RCC 7860 (cell line): Measurements from ENCODE around the gene TIMELESS.
"Not testable (repeated sequence)": the region's sequence is repeated elsewhere in the genome, so short reads cannot be mapped to it uniquely, and the experiment has no call there.

Experiments used
- DNase-seq: peaks from one replicate; pipeline ENCODE4 v3.0.0-alpha.2; 2015; ENCODE audit warnings: low spot score
- FAIRE-seq: peaks from 2 replicates; lab custom pipeline; 2012; peaks lifted over from hg19 to GRCh38; lab: Jason Lieb, UNC

The TIMELESS gene

DNA sequence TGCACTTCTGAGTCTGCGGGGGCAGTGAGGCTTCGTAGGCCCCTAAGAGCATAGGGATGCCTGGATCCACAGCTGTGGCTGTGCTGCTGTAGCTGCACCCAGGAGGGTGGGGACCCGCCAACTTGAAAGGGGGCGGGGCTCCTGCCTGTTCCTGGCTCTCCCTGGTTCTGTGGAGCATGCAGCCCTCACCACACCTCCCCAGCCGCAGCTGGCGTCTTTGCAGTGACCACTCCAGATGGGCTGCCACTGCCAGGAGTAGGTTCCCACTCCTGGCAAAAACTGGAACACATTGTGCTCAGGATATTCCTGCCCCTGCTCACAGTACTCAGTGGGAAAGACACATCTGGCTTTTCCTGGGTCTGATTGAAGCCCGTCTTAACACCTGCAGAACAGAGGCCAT lies 35.8 kb downstream of the TIMELESS start:
- DNase-seq (no peak), FAIRE-seq (no peak)

DNA sequence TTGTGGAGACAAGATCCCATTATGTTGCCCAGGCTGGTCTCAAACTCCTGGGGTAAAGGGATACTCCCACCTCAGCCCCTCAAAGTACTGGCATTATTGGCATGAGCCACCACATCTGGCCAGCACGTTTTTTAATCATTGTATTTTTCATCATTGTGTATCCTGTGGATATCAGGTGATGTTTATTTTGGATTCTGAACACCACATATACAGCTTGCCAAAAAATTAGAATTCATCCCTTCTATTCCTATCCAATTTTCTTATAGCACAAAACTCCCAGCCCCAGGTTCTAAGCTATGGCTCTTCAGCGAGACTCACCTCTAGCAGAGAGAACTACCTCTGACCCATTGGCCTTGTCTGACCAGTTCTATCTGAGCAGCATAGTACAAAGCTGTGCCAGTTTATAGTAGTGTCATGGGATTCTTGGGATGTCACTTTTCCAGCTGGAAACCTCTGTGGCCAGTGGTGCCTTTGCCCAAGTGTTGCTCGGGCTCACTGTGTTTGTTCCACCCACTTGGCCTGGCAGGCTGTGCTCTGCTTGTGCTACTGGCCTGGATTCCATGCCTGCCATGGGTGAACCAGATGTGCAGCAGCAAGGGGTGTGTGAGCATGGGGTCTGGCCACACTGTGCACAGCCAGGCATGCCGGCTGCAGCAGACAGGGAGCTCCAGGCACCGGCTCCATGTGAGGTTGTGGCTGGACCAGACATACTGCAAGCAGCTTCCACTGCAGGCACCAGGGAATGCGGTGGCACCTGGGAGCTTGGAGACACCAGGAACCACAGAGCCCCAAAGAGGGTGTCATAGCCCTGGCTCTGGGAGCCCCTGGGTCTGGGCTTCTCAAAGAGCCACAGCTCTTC lies 37.2 kb downstream of the TIMELESS start:
- no peak for DNase-seq
- no peak for FAIRE-seq

DNA sequence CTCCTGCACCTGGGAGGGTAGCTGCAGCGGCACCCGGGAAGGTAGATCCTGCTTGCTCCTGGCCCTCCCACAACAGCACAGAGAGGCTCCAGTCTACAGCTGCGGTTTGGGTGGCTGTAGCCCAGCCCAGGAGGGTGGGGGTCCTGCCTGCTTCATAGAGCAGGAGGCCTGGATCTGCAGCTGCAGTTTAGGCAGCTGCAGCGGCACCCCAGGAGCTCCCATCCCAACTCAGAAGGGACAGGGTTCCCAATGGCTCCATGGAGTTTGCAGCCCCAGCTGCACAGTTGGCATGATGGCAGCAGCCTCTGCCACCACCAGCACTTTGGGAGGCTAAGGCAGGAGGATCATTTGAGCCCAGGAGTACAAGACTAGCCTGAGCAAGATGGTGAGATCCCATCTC lies 38.5 kb downstream of the TIMELESS start:
- no peak for FAIRE-seq
- no peak for DNase-seq

DNA sequence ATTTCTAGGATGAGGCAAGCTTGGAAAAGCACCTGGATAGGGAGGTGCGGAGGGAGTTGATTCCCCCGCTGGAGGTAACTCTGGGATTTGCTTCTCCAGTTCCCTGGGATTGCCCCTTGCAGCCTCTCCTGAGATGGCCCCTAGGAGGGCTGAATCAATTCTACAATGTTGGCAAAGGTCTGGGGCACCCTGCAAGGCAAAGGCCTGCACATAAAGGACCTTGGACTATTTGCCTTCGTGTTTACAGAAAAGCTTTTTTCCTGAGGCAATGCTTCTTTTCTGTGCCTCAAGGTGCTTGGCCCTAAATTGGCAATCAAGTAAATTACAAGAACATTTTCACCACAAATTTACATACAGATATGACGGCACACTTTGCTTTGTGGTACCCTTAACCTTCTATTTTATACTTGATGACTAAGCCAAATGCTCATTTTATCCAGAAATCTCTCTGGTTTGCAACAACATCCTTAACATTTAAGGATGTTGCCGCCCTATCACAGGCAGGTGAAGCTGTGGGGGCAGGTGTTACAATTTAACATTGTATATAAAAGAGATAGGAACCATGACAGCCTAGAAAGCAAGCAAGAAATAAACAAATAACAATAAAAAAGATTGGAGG lies 40.3 kb downstream of the TIMELESS start:
- DNase-seq, result no peak
- no peak for FAIRE-seq

DNA sequence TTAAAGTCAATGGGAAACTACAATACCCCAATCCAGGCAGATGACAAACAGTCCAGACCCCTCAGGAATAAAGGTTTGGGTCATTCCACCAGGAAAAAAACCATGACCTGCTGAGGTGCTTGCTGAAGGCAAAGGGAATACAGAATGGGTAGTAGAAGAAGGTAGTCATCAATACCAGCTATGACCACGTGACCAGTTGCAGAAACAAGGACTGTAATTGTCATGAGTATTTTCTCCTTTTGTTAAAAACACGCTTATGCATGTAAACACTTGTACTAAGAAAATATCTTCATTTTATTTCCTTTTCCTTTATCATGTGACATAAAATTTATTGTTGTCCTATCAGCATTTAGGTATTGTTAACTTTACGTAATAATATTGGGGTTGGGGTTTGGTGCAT lies 45.0 kb downstream of the TIMELESS start:
- not testable (repeated sequence) for DNase-seq, FAIRE-seq

DNA sequence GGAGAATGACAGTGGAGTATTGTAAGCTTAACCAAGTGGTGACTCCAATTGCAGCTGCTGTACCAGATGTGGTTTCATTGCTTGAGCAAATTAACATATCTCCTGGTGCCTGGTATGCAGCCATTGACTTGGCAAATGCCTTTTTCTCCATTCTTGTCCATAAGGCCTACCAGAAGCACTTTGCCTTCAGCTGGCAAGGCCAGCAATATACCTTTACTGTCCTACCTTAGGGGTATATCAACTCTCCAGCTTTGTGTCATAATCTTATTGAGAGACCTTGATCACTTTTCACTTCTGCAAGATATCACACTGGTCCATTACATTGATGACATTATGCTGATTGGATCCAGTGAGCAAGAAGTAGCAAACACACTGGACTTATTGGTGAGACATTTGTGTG lies 47.6 kb downstream of the TIMELESS start:
- DNase-seq, FAIRE-seq: not testable (repeated sequence)

DNA sequence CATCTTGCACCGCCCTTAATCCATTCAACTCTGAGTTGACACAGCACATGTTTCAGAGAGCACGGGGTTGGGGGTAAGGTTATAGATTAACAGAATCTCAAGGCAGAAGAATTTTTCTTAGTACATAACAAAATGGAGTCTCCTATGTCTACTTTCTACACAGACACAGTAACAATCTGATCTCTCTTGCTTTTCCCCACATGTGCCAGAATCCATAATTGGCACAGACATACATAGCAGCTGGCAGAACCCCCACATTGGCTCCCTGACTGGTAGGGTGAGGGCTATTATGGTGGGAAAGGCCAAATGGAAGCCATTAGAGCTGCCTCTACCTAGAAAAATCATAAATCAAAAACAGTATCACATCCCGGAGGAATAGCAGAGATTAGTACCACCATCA lies 48.1 kb downstream of the TIMELESS start:
- DNase-seq, FAIRE-seq: not testable (repeated sequence)

DNA sequence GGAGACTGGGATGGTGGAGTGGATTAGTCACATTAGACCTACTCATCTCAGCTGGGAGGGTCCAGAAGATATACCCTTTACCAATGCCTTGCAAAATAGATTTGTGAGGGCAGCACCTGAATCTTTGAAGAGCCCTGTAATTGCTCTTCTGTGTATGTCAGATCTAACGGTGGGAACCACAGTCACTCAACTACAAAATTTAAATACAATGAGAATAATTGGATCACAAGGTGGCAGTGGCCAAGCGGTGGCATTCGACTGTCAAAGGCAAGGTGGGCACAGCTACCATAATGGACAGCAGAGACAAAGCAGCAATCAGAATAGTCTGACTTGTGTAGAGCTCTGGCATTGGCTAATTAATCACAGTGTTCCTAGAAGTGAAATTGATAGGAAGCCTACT lies 49.8 kb downstream of the TIMELESS start:
- FAIRE-seq, DNase-seq: not testable (repeated sequence)

DNA sequence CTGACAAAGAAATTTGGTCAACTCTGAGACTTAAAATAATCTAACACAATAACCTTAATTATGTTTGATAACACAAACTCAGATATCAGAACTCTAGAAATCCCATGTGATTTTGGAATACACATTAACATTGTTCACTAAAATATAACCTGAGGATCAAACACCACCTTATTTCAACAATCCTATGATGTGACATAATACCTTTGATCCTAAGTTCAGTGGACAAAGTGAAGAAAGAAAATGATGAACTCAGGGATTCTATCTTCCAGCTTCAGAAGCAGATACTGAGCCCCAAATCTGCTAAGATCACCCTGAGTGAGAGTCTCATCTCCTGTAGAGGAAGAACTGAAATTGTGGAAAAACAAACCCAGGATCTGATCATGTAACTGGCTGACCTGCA lies 50.9 kb downstream of the TIMELESS start:
- FAIRE-seq (no peak), DNase-seq (no peak)

DNA sequence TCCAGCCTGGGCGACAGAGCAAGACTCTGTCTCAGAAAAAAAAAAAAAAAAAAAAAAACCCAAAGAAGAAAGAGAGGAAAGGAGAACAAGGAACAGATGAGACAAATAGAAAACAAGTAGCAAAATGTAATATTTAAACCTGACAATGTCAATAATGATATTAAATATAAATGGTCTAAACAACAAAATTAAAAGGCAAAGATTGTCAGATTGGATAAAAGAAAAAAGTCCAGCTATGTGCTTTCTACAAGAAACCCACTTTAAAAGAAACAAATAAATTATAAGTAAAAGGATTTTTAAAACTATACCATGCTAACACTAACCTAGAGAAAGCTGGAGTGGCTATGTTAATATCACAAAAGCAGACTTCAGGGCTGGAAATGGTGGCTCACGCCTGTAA lies 56.9 kb downstream of the TIMELESS start:
- FAIRE-seq (no peak), DNase-seq (no peak)

DNA sequence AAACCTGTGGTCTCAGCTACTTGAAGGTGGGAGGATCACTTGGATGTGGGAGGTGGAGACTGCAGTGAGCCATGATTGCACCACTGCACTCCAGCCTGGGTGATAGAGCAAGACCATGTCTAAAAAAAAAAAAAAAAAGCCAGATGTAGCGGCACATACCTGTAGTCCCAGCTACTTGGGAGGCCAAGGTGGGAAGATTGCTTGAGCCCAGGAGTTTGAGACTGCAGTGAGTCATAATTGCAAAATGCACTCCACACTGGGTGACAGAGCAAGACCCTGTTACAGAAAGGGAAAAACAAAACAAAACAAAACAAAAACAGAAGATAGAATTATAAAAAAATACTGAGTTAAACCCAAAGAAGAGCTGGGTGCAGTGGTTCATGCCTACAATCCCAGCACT lies 57.5 kb downstream of the TIMELESS start:
- FAIRE-seq, result no peak
- no peak for DNase-seq

DNA sequence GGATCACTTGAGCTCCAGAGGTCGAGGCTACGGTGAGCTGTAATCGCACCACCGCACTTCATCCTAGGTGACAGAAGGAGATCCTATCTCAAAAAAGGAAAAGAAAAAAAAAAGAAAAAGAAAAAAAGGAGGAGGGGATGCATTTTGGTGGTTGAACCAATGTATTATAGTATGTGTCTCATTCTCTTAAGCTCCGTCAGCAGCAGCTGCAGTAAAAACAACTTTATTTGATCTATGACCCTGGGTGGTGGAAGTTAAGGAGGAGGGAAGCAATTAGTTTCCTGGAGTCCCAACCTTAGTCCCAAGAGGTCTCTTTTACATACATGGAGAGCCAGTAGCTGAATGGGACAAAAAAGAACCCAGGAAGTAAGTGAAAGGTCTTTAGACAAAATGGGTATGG lies 59.8 kb downstream of the TIMELESS start:
- no peak for DNase-seq
- FAIRE-seq, result no peak

DNA sequence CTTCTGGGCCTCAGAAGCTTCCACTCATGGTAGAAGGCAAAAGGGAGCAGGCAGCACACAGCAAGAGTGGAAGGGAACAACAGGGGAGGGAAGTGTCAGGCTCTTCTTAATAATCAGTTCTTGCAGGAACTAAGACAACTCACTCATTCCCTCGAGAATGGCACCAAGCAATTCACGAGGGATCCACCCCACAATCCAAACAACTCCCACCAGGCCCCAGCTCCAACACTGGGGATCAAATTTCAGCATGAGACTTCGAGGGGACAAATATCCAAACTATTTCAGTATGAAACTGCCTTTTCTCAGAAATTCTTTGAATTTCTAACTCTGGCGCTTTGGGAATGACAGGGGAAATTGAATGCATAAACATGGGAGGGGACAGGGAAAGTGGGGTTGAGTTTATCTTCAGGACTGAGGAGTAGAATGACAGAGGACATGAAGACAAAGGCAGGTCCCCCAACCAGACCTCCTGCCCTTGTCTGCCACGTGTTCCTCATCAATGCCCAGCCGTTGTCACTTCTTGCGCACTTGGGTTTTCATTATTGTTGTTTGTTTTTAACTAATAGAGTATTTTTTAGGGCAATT lies 62.0 kb downstream of the TIMELESS start:
- DNase-seq (no peak), FAIRE-seq (no peak)

DNA sequence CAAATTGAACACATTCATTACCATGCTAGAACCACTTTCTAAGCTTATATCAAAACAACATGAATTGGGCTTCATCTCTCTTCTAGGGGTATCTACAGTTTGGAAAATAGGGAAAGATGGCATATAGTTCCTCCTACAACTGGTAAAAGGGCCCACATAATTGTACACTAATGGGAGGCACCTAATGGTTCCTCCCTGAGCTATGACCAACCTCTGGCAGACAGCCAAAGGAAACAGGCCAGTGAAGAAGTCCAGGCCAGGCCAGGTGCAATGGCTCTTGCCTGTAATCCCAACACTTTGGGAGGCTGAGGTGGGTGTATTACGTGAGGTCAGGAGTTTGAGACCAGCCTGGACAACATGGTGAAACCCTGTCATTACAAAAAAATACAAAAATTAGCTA lies 63.4 kb downstream of the TIMELESS start:
- no peak for DNase-seq
- no peak for FAIRE-seq

DNA sequence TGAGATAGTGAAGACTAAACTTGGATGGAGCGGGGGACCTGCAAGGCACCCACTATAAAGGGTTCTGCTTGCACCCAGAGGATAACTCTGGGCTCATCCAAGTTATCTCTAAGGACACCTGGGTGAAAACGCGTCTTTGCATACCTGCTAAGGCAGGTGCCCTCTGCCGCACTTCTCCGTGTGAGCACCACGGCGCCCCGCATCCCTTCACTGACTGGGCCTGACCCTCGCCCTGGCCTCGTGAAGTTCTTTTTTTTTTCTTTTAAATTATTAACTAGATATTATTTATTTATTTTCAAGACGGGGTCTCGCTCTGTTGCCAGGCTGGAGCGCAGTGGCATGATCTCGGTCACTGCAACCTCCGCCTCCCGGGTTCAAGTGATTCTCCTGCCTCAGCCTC lies 66.6 kb downstream of the TIMELESS start:
- DNase-seq (no peak), FAIRE-seq (no peak)

DNA sequence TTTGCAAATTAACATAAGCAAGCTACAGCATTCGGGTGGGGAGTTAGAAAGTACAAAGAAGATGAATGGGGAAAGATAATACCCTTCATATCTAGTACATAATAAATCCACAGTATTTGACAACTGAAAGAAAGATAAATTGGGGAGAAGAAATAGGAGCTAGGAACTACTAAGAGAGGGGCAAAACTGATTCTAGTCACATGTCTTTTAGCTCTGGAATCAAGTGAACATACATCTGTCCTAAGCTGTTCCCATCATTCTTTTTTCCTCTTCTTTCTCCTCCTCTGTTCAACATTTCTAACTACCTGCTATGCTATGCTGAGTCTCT lies 71.3 kb downstream of the TIMELESS start:
- DNase-seq (no peak), FAIRE-seq (no peak)

DNA sequence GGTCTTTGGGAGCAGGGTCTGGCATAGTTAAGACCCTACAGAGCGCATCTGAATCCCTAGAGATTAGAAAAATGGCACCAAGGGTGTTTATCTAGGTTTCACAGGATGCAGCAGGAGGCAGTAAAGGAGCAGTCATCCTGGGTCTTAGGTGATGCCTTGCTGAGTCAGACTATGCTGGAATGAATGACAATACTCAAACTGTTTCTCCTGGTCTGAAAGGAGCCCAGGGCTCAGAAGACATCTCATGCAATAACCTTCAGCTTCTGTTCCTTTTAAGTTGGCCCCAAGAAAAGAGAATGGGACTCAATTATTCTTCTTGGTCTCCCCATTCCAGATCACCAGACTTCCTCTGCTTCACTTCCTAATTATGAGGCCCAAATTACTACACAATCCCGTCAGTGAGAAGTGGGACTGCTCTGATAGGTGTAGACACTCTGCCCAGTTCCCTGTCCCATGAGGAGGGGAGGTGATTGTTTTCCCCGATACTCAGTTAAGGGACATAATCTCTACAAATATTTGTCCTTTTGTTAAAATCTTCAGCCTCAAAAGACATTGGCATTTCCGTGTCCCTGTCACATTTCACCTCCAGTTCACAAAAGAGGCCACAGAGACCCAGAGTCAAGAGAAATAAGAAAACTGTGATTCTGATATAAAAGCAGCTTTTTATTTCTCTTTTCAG lies 71.8 kb downstream of the TIMELESS start:
- FAIRE-seq, result no peak
- peak; percentile 27 for DNase-seq

DNA sequence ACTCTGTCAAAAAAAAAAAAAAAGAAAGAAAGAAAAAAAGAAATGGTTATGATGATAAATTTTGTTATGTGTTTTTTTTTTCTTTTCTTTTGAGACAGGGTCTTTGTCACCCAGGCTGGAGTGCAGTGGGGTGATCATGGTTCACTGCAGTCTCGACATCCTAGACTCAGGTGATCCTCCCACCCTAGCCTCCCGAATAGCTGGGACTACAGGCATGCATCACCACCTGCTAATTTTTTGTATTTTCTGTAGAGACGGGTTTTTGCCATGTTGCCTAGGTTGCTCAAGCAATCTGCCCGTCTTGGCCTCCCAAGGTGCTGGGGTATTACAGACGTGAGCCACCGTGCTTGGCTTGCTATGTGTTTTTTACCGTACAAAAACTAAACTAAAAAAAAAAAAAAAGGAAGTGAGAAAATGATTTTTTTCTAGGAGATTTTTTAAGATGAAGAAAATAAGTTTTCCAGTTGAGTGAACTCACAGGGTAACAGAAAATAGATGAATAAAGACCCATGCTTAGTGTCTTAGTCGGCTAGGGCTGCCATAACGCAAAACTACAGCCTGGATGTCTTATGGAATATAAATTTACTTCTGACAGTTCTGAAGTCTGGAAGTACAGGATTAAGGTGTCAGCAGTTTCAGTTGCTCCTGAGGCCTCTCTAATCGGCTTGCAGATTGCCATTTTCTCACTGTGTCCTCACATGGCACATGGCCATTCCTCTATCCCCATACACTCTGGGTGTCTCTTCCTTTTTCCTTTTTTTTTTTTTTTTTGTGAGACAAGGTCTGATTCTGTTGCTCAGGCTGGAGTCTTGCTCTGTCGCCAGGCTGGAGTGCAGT lies 73.4 kb downstream of the TIMELESS start:
- FAIRE-seq (no peak), DNase-seq (no peak)

DNA sequence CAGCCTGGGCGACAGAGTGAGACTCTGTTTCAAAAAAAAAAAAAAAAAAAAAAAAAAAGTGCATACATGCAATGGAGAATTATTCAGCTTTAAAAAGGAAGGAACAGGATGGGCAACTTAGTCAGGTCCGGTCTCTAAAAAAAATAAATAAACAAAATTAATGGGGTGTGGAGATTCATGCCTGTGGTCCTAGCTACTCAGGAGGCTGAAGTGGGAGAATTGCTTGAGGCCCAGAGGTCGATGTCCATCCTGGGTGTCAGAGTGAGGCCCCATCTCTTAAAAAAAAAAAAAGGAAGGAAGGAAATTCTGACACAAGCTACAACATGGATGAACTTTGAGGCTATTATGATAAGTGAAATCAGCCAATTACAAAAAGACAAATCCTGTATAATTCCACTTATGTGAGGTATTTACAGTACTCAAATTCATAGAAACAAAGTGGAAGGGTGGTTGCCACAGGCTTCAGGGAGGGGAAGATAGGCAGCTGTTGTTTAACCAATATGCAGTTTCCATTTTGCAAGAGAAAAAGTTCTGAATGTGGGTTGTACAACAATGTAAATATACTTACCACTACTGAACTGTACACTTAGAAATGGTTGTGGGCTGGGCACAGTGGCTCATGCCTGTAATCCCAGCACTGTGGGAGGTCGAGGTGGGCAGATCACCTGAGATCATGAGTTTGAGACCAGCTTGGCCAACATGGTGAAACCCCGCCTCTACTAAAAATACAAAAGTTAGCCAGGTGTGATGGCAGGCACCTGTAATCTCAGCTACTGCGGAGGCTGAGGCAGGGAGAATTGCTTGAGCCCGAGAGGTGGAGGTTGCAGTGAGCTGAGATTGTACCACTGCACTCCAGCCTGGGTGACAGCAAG lies 74.3 kb downstream of the TIMELESS start:
- FAIRE-seq (no peak), DNase-seq (no peak)

DNA sequence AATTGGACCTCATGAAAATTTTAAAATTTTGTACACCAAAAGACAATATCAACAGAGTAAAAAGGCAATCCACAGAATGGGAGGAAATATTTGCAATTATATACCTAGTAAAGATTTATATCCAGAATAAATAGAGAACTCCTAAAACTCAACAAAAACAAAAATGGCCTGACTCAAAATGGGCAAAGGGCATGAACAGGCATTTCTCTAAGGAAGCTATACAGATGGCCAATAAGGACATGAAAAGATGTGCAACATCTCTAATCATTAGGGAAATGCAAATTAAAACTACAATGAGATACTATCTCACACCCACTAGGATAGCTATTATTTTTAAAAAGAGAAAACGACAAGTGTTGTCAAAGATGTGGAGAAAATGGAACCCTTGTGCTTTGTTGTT lies 75.7 kb downstream of the TIMELESS start:
- no peak for DNase-seq
- FAIRE-seq, result no peak
